KMS-11 (cell line): ENCODE data around the gene OR11A1.

ENCODE experiments used
- H2AFZ ChIP-seq: fragments of 200-600 bp; sonication (generic); 2 replicates; pipeline ENCODE4 v1.6.1; 2016; ENCODE audit warnings: antibody characterized with exemption, mixed run types, low read depth
- H3K27ac ChIP-seq: fragments of 200-600 bp; sonication (generic); 2 replicates; pipeline ENCODE4 v1.6.1; 2016; ENCODE audit warnings: mild to moderate bottlenecking, mixed run types
- H3K27me3 ChIP-seq: fragments of 200-600 bp; sonication (generic); 2 replicates; pipeline ENCODE4 v1.6.1; 2017; ENCODE audit warnings: mild to moderate bottlenecking, low read depth, mixed run types, moderate library complexity; ENCODE audit not compliant: insufficient read depth
- H3K36me3 ChIP-seq: fragments of 200-600 bp; sonication (generic); 2 replicates; pipeline ENCODE4 v1.6.1; 2017; ENCODE audit warnings: mild to moderate bottlenecking, mixed run types; ENCODE audit not compliant: insufficient read depth
- H3K4me1 ChIP-seq: fragments of 200-600 bp; sonication (generic); 2 replicates; pipeline ENCODE4 v1.6.1; 2016; ENCODE audit warnings: mild to moderate bottlenecking, low read depth, mixed run types; ENCODE audit not compliant: poor library complexity, severe bottlenecking
- H3K4me2 ChIP-seq: fragments of 200-600 bp; sonication (generic); 2 replicates; pipeline ENCODE4 v1.7.0; 2016; ENCODE audit warnings: mild to moderate bottlenecking, mixed run types
- H3K4me3 ChIP-seq: fragments of 200-600 bp; sonication (generic); IDR thresholded peaks from 2 replicates; pipeline ENCODE4 v1.6.1; 2017; ENCODE audit warnings: low read depth, low read length, mixed read lengths; ENCODE audit not compliant: insufficient read depth
- H3K79me2 ChIP-seq: fragments of 200-600 bp; sonication (generic); 2 replicates; pipeline ENCODE4 v1.6.1; 2016; ENCODE audit warnings: low read depth, mixed run types; ENCODE audit not compliant: insufficient read depth
- H3K9ac ChIP-seq: fragments of 200-600 bp; sonication (generic); 2 replicates; pipeline ENCODE4 v1.6.1; 2016; ENCODE audit warnings: mild to moderate bottlenecking, mixed run types
- H4K20me1 ChIP-seq: fragments of 200-600 bp; sonication (generic); 2 replicates; pipeline ENCODE4 v1.6.1; 2016; ENCODE audit warnings: mild to moderate bottlenecking, mixed run types; ENCODE audit not compliant: insufficient read depth
- CTCF ChIP-seq: fragments of 200-600 bp; sonication (generic); conservative IDR thresholded peaks from 2 replicates; pipeline ENCODE4 v1.6.1; 2017; ENCODE audit warnings: low read depth, mild to moderate bottlenecking, antibody characterized with exemption, low read length, moderate library complexity, mixed read lengths

OR11A1 gene

GRCh38 chr6:29493261-29493660 is 36.4 kb upstream of the OR11A1 start:
- Histone ChIP-seq H3K4me3 (no peak overlapping the region), H3K9ac (no peak overlapping the region), H3K79me2 (no peaks in the 10 kb centered on the region), H3K4me1 (no peaks in the 10 kb centered on the region), H2AFZ (no peak overlapping the region), H4K20me1 (no peaks in the 10 kb centered on the region), H3K4me2 (no peak overlapping the region), H3K27ac (no peak overlapping the region), H3K27me3 (no peaks in the 10 kb centered on the region), H3K36me3 (no peaks in the 10 kb centered on the region)
- no peak for TF ChIP-seq CTCF

- H4K20me1 ChIP-seq = no peaks in the 10 kb centered on the region
- H3K4me1 ChIP-seq = no peaks in the 10 kb centered on the region
- no peaks in the 10 kb centered on the region for H3K27me3 ChIP-seq
- H2AFZ ChIP-seq = no peak overlapping the region
- H3K4me2 ChIP-seq = no peak overlapping the region
- no peak overlapping the region for H3K27ac ChIP-seq
- no peaks in the 10 kb centered on the region for H3K79me2 ChIP-seq
- no peaks in the 10 kb centered on the region for H3K36me3 ChIP-seq
- no peak overlapping the region for H3K4me3 ChIP-seq
- no peak overlapping the region for H3K9ac ChIP-seq
- no peak for TF ChIP-seq CTCF
These were observed 34.7 kb upstream of the OR11A1 start for GRCh38 chr6:29491574-29491973.

GRCh38 chr6:29490552-29490951 is 33.7 kb upstream of the OR11A1 start:
- no peak overlapping the region for H3K27ac ChIP-seq
- H3K4me3 ChIP-seq = no peak overlapping the region
- H3K9ac ChIP-seq = no peak overlapping the region
- H3K4me2 ChIP-seq = no peak overlapping the region
- TF ChIP-seq CTCF = no peak
- H3K4me1 ChIP-seq = no peaks in the 10 kb centered on the region
- no peak overlapping the region for H2AFZ ChIP-seq
- H3K27me3 ChIP-seq = no peaks in the 10 kb centered on the region
- no peaks in the 10 kb centered on the region for H3K36me3 ChIP-seq
- H3K79me2 ChIP-seq = no peaks in the 10 kb centered on the region
- no peaks in the 10 kb centered on the region for H4K20me1 ChIP-seq

- Histone ChIP-seq H2AFZ (no peak overlapping the region), H3K27ac (no peak overlapping the region), H3K79me2 (no peaks in the 10 kb centered on the region), H3K4me1 (no peaks in the 10 kb centered on the region), H3K9ac (no peak overlapping the region), H3K27me3 (no peaks in the 10 kb centered on the region), H3K4me3 (no peak overlapping the region), H3K36me3 (no peaks in the 10 kb centered on the region), H4K20me1 (no peaks in the 10 kb centered on the region), H3K4me2 (no peak overlapping the region)
- TF ChIP-seq CTCF = no peak
These were observed 33.2 kb upstream of the OR11A1 start for GRCh38 chr6:29490055-29490454.

- Histone ChIP-seq H3K4me1 (no peaks in the 10 kb centered on the region), H2AFZ (no peak overlapping the region), H3K4me3 (no peak overlapping the region), H3K36me3 (no peaks in the 10 kb centered on the region), H3K9ac (no peak overlapping the region), H3K27me3 (no peaks in the 10 kb centered on the region), H3K4me2 (no peak overlapping the region), H3K79me2 (no peaks in the 10 kb centered on the region), H4K20me1 (no peaks in the 10 kb centered on the region), H3K27ac (no peak overlapping the region)
- no peak for TF ChIP-seq CTCF
These were observed 32.4 kb upstream of the OR11A1 start for GRCh38 chr6:29489286-29489685.
